Kidney epithelial cell (primary cell): ENCODE results near the gene ADGRG1. TPM values are rescaled to one million over a fixed set of nuclear protein-coding genes. Genes with fewer than 3 reads are reported as not detected.

ENCODE experiments used
- DNase-seq: peaks from one replicate; pipeline ENCODE4 v3.0.0-alpha.2; 2010; ENCODE audit warnings: low read depth
- H3K27me3 ChIP-seq: 2 replicates; pipeline ENCODE4 v1.6.0; 2011; ENCODE audit warnings: low read length; ENCODE audit not compliant: control insufficient read depth, insufficient read depth
- H3K36me3 ChIP-seq: 2 replicates; pipeline ENCODE4 v1.5.1; 2011; ENCODE audit warnings: low read length; ENCODE audit not compliant: control insufficient read depth, insufficient read depth
- H3K4me3 ChIP-seq: 2 replicates; pipeline ENCODE4 v1.5.1; 2011; ENCODE audit warnings: low read depth, mild to moderate bottlenecking, control low read depth, low read length
- CTCF ChIP-seq: IDR thresholded peaks from 2 replicates; pipeline ENCODE4 v1.5.1; 2011; ENCODE audit warnings: mild to moderate bottlenecking, moderate library complexity, low read length, control low read depth, inconsistent platforms; ENCODE audit not compliant: insufficient read depth, poor library complexity, severe bottlenecking
- total RNA-seq: library from RNA; depleted of rRNA; stranded (reverse); fragments of >200 nt; gene quantifications from 2 replicates; pipeline ENCODE4 v1.2.3, GENCODE V29; 2015

The ADGRG1 gene
- total RNA-seq, 1 donor from 2014 or later, result 150 TPM

GRCh38 chr16:57642160-57643135 lies 14.0 kb downstream of the ADGRG1 start:
- no peak for DNase-seq
- TF ChIP-seq CTCF, result no peak
- Histone ChIP-seq H3K36me3 (peaks cover 2% of the 10 kb centered on the region), H3K4me3 (no peak overlapping the region), H3K27me3 (no peaks in the 10 kb centered on the region)

- no peak for DNase-seq
- TF ChIP-seq CTCF, result no peak
- Histone ChIP-seq H3K4me3 (no peak overlapping the region), H3K36me3 (peaks cover 2% of the 10 kb centered on the region), H3K27me3 (no peaks in the 10 kb centered on the region)
Measured at GRCh38 chr16:57643147-57643874, 14.9 kb downstream of the ADGRG1 start.

GRCh38 chr16:57643910-57644309 lies 15.5 kb downstream of the ADGRG1 start:
- no peak for DNase-seq
- Histone ChIP-seq H3K36me3 (peaks cover 2% of the 10 kb centered on the region), H3K27me3 (no peaks in the 10 kb centered on the region), H3K4me3 (no peak overlapping the region)
- TF ChIP-seq CTCF, result no peak

GRCh38 chr16:57644383-57645014 lies 16.1 kb downstream of the ADGRG1 start:
- DNase-seq, result no peak
- no peak for TF ChIP-seq CTCF
- no peak overlapping the region for H3K4me3 ChIP-seq
- H3K36me3 ChIP-seq, result peaks cover 2% of the 10 kb centered on the region
- no peaks in the 10 kb centered on the region for H3K27me3 ChIP-seq

GRCh38 chr16:57645169-57645568 lies 16.7 kb downstream of the ADGRG1 start:
- no peak for TF ChIP-seq CTCF
- peaks cover 2% of the 10 kb centered on the region for H3K36me3 ChIP-seq
- H3K27me3 ChIP-seq, result no peaks in the 10 kb centered on the region
- no peak for DNase-seq
- no peak overlapping the region for H3K4me3 ChIP-seq
